ENCODE results near the gene MICAL3.

DNA sequence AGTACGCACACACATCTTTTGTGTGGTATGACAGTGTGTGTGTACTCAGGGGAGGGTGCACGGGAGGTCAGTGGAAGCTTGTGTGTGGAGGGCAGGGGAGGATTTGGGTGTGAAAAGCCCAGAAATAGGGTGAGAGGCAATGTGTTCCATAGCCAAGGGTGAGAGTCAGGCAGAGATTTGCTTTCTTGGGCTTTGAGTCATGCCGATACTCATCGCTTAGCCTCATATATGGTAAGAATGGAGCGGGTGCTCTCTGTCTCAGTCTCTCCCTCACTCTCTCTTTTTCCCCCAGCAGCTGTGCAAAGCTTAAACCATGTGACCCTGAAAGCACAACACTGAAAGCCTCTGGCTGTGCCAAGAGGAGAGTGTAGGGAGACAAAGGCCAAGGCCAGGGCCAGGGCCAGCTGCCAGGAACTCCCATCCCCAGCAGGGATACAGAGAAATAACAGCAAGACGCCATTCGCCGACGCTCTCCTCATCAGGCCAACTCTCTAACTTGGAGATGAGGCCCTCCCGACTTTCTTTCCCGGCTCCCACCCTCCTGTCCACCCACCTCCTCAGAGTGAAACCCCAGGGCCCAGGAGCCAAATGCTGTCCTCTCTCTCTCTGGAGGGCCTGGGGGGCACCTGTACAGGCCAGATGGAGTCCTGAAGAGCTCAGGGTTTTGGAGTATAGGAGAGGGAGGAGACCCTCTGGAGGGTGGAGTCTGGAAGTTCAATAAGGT is 20.3 kb upstream of the MICAL3 start:
- TF ChIP-seq GABPB1 (CRISPR knock-in tag; IDR thresholded peaks at IDR 0.05) (no peak), ZNF121 (CRISPR knock-in tag; conservative IDR thresholded peaks at IDR 0.05) (no peak), MECOM (CRISPR knock-in tag; IDR thresholded peaks at IDR 0.05) (no peak), FOXA1 (IDR thresholded peaks at IDR 0.05; ENCODE audit: borderline replicate concordance) (no peak), MYC (IDR thresholded peaks at IDR 0.05; ENCODE audit: low read depth, low read length) (no peak), MYC (CRISPR knock-in tag; IDR thresholded peaks at IDR 0.05; ENCODE audit: borderline replicate concordance, low read depth) (no peak), SRF (CRISPR knock-in tag; IDR thresholded peaks at IDR 0.05) (no peak), EZH2 (IDR thresholded peaks at IDR 0.05; ENCODE audit: borderline replicate concordance, low read depth, low read length) (no peak), ZFPM2 (CRISPR knock-in tag; IDR thresholded peaks at IDR 0.05) (no peak), CTCF (IDR thresholded peaks at IDR 0.05 in 2 of 3, conservative IDR thresholded peaks at IDR 0.05 in 1 of 3; ENCODE audit: insufficient read depth in 2 of 3, low read depth in 1 of 3, low read length in 3 of 3) (no peak), POLR2AphosphoS5 (IDR thresholded peaks at IDR 0.05; ENCODE audit: control insufficient read depth, insufficient read depth, low read depth, low read length) (no peak), JUND (IDR thresholded peaks at IDR 0.05; ENCODE audit: borderline replicate concordance, low read depth, low read length) (no peak), JUND (tag; IDR thresholded peaks at IDR 0.05; ENCODE audit: borderline replicate concordance, low read depth, low read length) (no peak), RFX5 (IDR thresholded peaks at IDR 0.05; ENCODE audit: low read depth, low read length) (no peak)
- TF ChIP-seq, protein P1, sequence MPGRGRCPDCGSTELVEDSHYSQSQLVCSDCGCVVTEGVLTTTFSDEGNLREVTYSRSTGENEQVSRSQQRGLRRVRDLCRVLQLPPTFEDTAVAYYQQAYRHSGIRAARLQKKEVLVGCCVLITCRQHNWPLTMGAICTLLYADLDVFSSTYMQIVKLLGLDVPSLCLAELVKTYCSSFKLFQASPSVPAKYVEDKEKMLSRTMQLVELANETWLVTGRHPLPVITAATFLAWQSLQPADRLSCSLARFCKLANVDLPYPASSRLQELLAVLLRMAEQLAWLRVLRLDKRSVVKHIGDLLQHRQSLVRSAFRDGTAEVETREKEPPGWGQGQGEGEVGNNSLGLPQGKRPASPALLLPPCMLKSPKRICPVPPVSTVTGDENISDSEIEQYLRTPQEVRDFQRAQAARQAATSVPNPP (IDR thresholded peaks at IDR 0.05; ENCODE audit: borderline replicate concordance, insufficient read depth, insufficient read length): no peak

All from K562 (cell line).